ENCODE measurements around the gene EIF2B5.

The EIF2B5 gene

DNA sequence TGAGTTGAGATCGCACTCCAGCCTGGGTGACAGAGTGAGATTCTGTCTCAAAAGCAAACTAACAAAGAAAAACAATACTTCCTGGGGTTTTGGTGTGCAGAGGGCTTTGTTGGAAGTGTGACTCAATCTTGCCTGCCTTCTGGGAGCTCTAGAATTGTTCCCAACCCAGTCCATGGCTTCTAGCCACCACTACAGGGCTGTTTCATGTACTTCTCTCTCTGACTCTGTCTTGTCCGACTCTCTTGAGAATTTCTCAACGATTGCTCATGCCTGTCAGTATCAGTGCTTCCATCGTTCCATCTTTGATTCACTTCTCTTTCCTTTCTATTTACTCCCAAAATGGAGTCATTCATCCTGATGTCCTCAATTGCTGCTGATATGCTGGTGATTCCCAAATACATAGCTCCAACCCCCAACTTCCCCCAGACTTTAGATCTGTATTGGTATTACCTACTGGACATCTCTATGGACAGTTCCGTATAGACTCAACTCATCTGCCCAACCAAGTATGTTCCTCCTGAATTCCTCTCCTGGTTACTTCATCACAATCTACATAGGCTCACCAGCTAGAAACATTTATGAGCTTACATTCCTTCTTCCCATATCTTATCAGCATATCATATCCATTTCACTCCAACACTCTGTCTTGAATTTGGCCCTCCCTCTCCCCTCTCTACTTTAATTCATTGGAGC is 37.7 kb downstream of the EIF2B5 start:
- Mint-ChIP-seq H3K27ac (peak overlapping the region in 2 of 3 experiments; percentile 12 to 18), H3K27me3 (ENCODE audit: low read depth) (no peaks in the 10 kb centered on the region)

DNA sequence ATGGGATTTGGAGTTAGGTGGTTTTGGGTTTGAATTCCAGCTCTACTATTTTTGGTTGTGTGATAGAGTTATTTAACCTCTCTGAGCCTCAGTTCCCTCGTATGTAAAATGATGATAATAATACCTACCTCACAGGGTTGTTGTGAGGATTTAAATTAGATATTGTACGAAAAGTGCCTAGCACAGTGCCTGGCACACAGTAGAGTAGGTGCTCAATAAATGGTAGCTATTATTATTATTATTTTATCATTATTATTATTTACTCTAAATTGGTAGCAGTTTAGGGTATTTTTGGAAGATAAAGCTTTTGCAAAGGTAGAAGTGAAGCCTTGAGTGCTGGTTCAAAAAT is 38.2 kb downstream of the EIF2B5 start:
- Mint-ChIP-seq H3K36me3 (ENCODE audit: low read depth) (peaks cover 44% of the 10 kb centered on the region), H3K27ac (no peak overlapping the region), H3K4me3 (peak overlapping the region in 1 of 3 experiments; percentile 19), H3K27me3 (ENCODE audit: low read depth) (no peaks in the 10 kb centered on the region), H3K9me3 (no peaks in the 10 kb centered on the region), H3K4me1 (peaks cover 39% of the 10 kb centered on the region)
- TF ChIP-seq, protein P1, sequence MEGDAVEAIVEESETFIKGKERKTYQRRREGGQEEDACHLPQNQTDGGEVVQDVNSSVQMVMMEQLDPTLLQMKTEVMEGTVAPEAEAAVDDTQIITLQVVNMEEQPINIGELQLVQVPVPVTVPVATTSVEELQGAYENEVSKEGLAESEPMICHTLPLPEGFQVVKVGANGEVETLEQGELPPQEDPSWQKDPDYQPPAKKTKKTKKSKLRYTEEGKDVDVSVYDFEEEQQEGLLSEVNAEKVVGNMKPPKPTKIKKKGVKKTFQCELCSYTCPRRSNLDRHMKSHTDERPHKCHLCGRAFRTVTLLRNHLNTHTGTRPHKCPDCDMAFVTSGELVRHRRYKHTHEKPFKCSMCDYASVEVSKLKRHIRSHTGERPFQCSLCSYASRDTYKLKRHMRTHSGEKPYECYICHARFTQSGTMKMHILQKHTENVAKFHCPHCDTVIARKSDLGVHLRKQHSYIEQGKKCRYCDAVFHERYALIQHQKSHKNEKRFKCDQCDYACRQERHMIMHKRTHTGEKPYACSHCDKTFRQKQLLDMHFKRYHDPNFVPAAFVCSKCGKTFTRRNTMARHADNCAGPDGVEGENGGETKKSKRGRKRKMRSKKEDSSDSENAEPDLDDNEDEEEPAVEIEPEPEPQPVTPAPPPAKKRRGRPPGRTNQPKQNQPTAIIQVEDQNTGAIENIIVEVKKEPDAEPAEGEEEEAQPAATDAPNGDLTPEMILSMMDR (IDR thresholded peaks at IDR 0.05; ENCODE audit: unreplicated experiment in 3 of 3): no peak

More for the DNA sequence above, 37.7 kb downstream of the EIF2B5 start:
- H3K4me3 Mint-ChIP-seq: no peak overlapping the region
- TF ChIP-seq, protein P1 (IDR thresholded peaks at IDR 0.05; ENCODE audit: unreplicated experiment in 3 of 3): no peak
- H3K9me3 Mint-ChIP-seq: no peaks in the 10 kb centered on the region
- peaks cover 34% of the 10 kb centered on the region for H3K4me1 Mint-ChIP-seq
- H3K36me3 Mint-ChIP-seq (ENCODE audit: low read depth): peaks cover 41% of the 10 kb centered on the region

DNA sequence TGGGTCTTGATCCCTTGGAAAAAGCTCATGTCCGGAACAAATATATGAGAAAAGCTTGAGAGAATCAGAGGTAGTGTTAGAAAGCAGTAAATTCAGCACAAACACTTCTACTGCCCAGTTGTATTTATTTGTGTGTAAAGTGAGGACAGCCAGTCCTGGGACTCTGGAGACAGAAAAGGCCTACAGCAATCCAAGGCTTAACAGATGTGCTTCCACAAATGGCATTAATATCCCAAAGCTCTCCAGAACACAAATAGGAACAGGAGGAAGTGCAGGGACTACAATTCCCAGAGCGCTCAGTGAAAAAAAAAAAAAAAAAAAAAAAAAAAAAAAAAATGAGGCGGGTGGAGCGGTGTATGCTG is 39.1 kb downstream of the EIF2B5 start:
- Mint-ChIP-seq H3K9me3 (no peaks in the 10 kb centered on the region), H3K36me3 (ENCODE audit: low read depth) (peaks cover 43% of the 10 kb centered on the region), H3K4me1 (peaks cover 40% of the 10 kb centered on the region), H3K27ac (peak overlapping the region; percentile 81 to 94 (median 93)), H3K4me3 (peak overlapping the region; percentile 94 to 99 (median 97)), H3K27me3 (ENCODE audit: low read depth) (no peaks in the 10 kb centered on the region)
- TF ChIP-seq, protein P1 (IDR thresholded peaks at IDR 0.05; ENCODE audit: unreplicated experiment in 3 of 3): no peak

DNA sequence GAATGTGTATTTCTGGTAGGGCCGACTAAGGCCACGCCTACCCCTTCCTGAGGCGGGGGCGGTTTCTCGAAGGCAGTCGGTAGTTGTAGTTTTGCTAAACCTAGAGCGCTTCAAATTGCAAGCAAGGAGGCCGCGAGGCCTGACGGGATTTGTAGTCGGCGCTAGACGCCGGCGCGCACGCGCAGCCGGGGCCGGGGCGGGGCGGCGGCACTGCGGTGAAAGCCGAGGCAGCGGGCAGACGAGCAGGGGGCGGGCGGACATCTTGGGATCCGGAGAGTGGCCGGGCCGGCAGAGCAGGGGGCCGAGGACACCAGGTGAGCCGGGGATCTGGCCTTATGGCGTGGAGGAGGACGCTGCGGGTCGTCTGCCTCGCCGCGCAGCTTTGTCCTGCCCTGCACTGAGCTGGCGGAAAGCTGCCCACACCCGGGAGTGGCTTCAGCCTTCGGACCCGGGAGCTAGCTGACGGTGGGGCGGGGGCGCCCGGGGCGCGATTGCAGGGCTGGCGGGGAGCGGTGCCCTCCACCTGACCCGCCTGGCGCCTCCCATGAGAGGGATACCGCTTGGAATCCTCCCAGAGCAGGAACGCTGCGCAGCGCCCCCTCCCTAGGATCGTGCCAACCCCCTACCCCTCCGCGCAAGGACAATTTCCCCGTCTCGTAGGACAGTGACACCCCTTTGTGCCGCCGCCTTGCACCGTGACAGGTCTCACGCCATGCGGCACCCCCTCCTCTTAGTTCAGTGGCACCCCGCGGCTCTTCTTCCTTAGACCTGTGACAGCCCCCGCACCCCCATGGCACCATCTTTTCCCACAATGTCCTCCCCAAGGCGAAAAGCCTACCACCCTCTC is 39.7 kb downstream of the EIF2B5 start, which contains the start of gene AP2M1:
AP2M1 (plus strand) TSS at position 210 of the 847 bp plus-strand sequence. CDS start 2,139 bp downstream, outside the sequence.
- TF ChIP-seq, protein P1 (IDR thresholded peaks at IDR 0.05; ENCODE audit: unreplicated experiment in 3 of 3): no peak
- Mint-ChIP-seq H3K36me3 (ENCODE audit: low read depth) (peaks cover 47% of the 10 kb centered on the region), H3K9me3 (no peaks in the 10 kb centered on the region), H3K4me1 (peaks cover 40% of the 10 kb centered on the region), H3K4me3 (peak within 1 kb of the TSS; percentile 94 to 99 (median 97)), H3K27me3 (ENCODE audit: low read depth) (no peaks in the 10 kb centered on the region), H3K27ac (peak within 1 kb of the TSS; percentile 91 to 94 (median 93))

DNA sequence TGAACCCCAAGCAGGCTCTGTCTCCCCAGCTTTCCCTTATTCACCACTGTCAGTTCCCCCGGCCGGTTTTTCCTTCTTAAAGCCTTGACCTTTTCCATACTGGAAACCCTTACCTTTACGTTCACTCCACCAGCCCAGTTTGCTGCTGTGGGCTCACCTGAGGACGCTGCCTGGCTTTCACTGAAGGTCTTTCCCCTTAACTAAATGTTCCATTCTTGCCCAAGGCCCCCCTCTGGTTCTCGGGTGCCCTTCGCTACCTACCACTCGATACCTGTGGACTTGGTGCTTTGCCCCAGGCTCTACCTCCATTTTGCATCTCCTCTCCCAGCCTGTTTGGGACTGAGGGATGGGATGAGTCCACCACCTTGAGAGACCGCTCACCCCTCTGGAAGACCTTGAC is 40.3 kb downstream of the EIF2B5 start:
- H3K9me3 Mint-ChIP-seq: no peaks in the 10 kb centered on the region

More for the DNA sequence above, 40.3 kb downstream of the EIF2B5 start:
- TF ChIP-seq, protein P1 (IDR thresholded peaks at IDR 0.05; ENCODE audit: unreplicated experiment in 3 of 3): no peak
- H3K27me3 Mint-ChIP-seq (ENCODE audit: low read depth): no peaks in the 10 kb centered on the region
- H3K27ac Mint-ChIP-seq: peak overlapping the region; percentile 84 to 94 (median 91)
- peaks cover 40% of the 10 kb centered on the region for H3K4me1 Mint-ChIP-seq
- H3K4me3 Mint-ChIP-seq: peak overlapping the region; percentile 94 to 99 (median 97)
- H3K36me3 Mint-ChIP-seq (ENCODE audit: low read depth): peaks cover 54% of the 10 kb centered on the region
